Muscle of back (tissue), 11 donors: ENCODE results near the gene RAC3. TPM values are rescaled to one million over a fixed set of nuclear protein-coding genes. Genes with fewer than 3 reads are reported as not detected.

ENCODE experiments used
- DNase-seq, 3 donors: peaks; one replicate each; pipeline versions ENCODE4 v3.0.0 to v3.0.0-alpha.2; 2013
- polyA plus RNA-seq, 10 donors: library from polyadenylated mRNA; unstranded; fragments of 120-200 nt; gene quantifications; one replicate each; pipeline ENCODE4 v1.2.1, GENCODE V29; 2013; ENCODE audit not compliant: insufficient read length in 10 of 10

RAC3 gene
- polyA plus RNA-seq, 10 donors: 4.7 to 27.6 (median 8.2) TPM

DNA sequence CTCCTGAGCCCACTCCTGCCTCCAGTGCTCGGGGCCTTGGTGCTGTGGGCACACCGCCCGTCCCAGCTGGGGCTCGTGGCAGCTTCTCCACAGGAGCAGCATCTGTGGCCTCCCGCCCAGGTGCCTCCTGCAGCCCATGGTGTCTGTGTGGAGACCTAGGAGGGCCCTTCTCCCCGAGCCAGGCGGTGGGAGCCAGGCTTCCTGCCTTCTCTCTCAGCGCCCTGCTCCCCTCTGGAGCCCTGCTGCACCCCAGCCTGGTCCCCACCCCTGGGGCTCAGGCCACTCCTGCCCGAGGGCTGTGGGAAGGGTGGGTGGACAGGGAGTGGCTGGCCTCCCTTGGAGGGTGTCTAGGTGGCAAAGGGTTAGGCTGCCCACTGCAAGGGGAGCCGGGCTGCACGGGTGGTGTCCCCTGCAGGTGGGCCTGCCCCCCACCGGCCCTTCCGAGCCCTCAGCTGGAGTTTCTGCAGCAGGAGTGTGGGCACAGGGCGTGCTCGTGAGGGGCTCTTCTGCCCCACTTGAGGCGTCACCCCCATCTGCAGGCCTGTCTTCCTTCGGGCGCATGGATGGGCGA, 19.8 kb upstream of the RAC3 start:
- no peak for DNase-seq

DNA sequence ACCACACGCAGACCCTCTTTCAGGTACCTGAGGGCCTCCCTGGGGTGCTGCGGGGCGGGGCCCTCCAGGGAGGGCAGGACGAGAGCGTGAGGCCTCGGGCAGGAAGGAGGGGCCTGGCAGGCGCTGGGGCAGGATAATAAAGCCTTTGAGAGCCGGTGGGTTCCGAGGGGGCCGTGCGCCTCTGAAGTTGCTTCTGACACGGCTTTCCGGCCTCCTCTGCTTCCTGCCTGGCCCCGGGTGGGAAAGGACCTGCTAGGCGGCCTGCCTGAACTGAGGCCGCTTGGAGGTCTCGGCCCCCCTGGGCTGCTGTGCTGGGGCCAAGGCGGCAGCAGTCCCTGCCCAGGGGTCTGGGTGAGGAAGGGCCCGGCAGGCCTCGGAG, 19.2 kb upstream of the RAC3 start:
- no peak for DNase-seq

DNA sequence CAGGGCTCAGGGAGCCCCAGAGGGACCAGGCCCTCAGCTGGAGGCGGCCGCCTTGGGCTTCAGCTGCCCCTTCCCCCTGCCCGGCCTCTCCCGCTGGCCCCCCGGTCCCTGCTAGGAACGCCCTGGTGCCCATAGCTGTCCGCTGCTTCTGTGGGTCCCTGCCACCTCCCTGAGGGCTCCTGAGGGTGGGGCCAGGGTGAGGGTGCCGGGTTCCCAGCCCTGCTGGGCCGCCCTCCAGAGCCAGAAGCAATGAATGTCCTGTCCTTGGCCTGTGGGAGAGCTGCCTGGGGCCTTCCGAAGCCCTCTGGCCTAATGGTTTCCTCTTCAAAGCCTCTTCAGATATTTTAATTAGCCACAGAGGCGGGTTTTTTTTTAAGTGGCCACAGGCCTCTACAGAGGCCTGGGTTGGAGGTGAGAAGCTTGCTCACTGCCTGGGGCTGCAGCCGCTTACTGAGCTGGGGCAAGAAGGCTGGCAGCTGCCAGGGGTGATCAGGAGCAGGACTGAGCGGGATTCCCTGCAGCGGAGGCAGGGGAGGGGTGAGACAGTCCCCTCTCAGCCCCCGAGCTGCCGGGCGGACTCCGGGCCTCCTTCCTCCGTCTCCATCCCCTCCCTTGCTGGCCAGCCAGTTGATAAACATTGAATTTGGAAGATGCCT, 18.7 kb upstream of the RAC3 start:
- DNase-seq: no peak

DNA sequence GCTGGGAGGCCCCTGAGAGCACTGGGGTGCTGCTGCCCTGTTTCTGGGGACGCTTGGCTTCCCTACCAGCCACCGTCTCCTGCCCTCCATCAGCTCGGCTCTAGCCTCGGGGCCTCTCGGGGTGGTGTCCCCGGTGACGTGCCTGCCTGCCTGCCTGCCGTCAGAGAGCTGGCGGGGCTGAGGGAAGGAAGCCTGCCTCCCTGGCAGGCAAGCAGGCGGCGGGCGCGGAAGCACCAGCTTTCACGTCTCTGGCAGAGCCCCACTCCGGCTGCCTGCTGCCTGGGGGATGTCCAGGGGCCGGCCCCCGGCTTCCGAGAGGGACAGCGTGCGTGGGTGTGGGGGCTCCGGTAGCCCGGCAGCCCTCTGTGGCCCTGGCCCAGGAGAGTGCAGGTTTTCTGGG, 18.1 kb upstream of the RAC3 start:
- no peak for DNase-seq

DNA sequence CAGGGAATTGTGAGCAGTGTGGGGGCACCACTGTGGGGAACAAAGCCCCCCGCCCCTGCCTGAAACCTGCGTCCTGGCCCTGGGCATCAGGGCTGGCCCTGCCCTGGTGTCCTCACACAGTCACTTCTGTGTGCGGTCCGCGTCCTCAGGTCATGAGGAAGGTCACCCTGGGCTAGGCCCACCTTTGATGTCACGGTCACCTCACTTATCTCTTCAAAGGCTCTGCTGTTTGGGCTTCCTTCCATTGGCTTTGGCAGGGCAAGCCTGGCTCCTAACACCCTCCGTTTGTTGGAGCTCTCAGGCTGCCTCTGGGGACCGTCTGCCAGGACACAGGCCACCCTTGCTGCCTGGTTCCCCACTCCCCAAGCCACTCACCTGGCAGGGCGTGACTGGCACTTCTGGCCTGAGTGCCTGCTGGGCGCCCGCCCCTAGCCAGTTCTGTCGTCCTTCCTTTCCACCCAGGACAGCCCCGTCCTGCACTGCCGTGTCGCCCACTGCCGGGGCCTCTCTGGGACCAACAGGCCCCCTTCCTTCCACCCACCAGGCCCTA, 17.6 kb upstream of the RAC3 start:
- DNase-seq: no peak

DNA sequence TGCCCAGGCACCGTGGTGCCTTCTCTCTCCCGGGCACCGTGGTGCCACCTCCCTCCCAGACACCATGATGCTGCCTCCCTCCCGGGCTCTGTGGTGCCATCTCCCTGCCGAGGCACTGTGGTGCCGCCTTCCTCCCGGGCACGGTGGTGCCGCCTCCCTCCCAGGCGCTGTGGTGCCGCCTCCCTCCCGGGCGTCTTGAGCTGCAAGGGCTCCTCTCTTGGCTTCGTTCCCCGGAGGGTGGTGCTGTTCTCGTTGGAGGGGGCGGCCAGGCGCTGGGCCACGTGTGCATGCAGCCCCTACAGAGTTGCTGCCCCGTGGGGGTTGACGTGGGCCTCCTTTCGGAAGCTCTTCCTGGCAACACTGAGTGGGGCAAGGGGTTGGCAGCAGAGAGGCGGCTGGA, 17.0 kb upstream of the RAC3 start:
- no peak for DNase-seq

DNA sequence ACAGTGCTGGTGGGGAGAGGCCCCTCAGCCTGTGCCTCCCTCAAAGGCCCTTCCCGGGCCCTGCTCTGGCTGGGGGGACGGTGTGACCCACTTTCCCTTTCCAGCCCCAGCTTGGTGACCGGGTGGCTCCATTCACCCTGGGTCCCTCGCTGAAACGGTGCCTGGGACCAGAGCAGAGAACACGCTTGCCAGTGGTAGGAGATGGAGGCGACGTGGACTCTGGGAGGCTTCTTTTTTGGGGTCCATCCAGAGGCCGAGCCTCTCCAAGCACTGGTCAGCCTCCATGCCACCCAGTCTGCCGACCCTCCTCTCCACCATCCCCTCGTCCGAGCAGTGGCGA, 16.5 kb upstream of the RAC3 start:
- no peak for DNase-seq

DNA sequence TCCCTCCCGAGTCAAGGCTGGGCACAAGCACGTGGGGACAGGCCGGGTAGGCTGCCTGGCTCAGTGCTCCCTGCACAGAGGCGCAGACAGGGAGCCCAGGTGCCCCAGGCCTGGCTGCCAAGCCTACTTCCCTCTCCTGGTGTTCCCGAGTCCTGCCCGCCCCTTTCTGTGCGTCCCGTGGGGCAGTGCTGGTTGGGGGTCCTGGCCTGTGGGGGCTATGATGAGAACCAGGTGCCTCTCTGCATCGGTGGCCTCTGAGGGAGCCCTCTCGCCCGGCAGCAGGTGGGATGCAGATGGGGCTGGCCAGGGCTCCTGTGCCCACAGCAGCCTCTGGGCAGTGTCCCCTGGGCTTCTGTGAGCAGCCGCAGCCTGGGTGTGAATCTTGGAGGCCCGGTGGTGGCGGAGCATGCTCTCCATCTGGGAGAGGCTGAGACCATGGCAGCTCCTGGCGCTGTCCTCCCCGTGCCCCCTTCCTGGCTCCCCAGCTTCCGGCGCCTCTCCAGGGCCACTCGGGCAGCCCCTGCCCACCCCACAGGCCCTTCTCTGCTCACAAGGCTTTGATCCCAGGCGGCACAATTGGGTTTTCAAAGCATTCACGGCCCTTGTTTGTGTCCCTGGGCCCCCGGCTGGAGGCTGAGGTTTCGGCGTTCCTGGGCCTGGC, 16.0 kb upstream of the RAC3 start:
- no peak for DNase-seq

DNA sequence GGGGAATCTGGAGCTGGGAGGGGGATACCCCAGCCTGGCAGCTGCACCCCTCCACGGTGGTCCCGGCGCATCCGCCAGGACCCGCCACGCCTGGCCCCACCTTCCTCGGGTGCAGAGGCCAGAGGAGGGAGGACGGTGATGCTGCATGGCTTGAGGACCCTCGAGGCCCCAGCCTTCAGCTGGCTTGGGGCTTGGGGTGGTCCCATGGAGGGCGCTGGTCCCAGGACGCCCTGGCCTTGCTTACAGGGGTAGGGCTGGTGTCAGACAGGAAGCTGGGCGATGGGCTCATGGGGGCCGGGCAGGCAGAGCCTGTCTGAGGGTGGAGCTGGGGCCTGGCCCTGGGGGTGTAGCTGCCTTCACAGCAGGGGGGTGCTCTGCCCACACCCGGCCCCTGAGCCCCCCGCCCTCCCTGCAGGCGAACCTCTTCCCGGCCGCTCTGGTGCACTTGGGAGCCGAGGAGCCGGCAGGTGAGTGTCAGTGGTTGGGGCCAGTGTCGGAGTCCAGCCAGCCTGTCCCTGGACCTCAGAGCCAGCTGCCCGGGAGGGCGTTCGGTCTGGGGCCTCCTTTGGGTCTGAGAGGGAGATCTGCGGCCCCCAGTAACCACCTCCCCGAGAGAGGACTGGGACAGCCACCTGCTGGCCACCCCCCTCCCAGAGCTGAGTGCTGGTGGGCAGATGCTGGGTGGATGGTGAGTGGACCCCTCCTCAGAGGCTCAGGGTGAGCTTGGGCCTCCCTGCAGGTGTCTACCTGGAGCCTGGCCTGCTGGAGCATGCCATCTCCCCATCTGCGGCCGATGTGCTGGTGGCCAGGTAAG, 15.2 kb upstream of the RAC3 start:
- DNase-seq: no peak

DNA sequence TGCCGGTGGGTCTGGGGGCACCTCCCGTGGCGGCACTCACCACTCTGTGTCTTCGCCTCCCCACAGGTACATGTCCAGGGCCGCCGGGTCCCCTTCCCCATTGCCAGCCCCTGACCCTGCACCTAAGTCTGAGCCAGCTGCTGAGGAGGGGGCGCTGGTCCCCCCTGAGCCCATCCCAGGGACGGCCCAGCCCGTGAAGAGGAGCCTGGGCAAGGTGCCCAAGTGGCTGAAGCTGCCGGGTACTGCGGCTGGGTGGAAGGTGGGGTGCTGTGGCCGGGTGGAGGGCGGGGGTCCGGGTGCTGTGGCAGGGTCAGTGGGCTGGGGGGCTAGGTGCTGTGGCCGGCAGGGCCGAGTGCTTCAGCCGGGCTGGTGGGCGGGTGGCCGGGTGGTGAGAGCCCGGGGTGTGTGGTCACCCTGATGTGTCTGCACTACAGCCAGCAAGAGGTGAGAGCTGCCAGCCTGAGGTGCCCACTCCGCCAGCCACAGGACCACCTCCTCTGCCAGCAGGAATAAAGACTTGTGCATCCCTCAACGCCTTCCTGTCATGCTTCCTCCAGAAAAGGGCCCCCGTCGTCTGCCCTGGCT, 14.5 kb upstream of the RAC3 start:
- no peak for DNase-seq

DNA sequence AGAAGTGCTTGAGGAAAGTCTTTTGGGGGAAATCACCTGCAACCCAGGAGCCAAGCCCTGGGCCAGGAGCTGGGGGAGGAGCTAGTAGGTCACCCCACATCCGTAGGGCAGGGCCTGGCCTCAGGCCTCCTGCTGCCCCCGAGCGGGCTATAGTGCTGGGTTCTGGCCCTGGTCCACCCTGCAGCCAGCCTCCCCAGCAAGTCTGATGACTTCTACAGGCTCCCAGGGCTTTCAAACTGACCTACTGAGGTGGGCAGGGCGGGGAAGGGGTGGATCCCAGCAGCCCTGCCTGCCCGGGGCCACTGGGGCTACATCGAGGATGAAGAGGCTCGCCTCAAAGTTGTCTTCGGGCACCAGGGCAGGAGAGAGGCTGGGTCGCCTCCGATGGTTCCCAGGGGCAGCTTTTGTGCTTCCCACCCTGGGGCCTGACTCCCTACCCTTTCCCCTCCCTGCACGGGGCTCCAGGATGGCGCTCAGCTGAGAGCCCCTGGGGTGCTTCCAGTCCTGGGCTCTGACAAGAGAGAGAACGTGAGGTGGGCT, 13.8 kb upstream of the RAC3 start:
- no peak for DNase-seq

DNA sequence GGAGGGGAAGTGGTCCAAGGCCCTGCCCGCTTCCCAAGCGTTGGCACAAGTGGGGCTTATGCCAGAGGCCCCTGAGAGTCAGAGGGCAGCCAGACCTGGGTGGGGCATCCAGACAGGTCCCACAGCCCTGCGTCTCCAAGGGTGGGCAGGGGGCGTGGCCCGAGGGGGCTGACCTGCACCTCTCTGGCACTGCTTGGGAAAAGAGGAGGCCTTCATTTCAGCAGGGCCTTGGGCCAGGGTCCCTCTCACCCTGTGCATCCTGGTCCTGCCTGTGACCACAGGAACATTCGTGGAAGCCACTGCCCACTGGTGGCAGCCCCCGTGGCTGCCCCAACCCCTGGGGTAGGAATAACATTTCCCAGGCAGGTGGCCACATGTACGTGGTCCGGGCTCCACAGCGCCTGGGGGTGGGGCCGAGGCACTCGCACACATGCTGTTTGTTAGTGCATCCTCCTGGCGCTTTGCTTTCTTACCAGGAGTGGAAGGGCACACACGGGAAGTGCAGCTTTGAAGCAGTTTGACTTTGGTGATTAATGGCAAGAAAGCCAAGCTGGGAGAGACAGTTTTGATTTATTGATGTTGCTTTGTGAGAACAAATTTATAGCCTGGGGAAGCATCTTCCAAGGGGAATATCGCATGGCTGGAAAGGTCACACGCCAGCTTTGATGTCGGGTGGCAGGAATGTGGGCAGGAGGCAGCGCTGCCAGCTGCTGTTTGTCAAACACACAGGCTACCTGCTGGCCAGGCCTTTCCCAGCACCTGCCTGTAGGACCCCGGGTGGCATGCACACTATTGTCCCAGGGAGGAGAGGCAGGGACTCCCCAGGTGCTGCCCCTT, 13.1 kb upstream of the RAC3 start:
- DNase-seq: no peak

DNA sequence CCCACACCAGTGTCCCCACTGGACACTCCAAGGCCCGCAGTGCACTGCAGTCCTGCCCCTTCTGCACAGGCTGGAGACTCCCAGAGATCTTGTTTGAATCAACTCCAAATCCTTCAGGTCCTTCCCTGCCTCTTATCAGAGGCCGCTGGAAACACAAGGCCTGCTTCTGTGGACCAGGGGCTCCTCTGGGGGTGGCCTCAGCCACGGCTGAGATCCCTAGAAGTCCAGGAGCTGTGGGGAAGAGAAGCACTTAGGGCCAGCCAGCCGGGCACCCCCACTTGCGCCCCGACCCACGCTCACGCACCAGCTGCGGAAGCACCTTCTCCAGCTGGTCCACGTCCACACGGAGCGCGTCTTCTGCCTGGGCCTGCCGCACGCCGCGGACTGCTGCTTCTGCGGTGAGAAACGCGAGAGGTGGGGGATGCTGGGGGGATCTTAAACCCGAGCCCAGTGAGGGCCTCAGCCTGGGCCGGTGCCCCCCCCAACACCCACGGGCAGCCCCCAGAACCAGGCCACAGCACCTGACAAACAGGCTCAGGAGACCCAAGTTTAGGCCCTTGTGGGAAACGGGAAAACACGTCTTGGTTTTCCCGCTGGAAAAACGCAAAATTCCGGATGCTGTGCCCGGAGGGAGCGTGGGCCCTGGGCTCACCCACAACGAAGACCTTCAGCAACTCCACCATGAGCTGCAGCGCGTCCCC, 12.3 kb upstream of the RAC3 start:
- no peak for DNase-seq

DNA sequence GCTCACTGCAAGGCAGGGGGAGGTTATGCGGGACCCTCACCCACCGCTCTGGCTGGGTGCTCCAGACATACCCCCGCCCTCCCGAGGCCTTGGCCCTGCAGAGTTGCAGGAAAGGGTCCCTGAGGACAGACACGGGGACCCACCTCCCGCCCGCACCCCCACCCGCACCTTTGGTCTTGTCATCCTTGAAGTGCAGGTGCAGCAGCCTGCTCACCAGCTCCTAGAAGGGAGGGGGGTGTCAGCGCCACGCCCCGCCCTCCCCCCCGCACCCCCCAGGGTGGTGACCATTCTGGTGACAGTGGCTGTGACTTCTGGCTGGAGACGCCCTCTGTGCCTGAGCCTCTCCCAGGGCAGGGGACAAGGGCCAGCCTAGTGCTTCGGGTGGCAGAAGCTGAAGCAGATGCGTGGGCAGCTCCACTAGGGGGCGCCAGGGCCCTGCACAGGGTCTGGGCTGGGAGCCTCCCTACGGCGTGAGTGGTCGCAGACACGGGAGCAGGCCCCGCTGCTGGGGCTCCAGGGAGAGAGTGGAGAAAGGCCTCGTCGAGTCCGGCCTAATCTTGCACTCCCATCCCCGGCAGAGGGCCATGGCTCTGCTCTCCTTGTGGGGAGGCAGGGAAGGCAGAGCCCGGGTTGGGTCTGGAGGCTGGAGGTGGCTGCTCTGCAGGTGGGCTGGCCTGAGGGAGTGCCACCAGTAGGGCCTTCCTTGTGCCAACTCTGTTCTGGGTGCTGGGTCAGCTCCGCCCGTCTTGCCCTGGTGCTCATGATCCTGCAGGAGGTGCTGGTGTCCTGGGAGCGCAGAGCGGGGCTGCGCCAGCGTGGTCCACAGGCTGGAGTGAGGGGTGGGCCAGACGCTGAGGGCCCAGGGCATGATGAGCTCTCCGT, 11.5 kb upstream of the RAC3 start:
- no peak for DNase-seq

DNA sequence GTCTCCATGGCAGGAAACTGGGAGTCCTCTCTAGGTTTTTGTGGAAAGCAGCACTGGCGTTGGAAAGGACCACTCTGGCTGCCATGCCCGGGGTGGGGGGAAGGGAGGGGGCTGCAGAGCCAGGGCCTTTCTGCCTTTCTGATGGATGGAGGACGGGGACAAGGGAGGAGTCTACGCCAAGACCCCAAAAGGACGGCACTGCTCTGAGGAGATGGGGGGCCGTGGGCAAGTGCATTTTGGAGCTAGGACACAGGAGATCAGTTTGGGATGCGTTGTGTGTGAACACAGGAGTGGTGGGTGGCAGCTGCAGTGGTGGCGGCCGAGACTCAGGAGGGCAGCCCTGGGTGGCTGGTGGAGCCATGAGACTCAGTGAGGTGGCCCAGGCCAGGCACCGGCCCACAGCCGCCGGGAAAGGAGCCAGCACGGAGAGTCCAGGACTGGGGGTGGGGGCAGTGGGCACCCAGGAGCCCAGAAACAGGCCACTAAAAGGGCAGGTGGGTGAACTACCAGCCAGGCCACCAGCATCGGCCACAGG, 10.8 kb upstream of the RAC3 start:
- no peak for DNase-seq

DNA sequence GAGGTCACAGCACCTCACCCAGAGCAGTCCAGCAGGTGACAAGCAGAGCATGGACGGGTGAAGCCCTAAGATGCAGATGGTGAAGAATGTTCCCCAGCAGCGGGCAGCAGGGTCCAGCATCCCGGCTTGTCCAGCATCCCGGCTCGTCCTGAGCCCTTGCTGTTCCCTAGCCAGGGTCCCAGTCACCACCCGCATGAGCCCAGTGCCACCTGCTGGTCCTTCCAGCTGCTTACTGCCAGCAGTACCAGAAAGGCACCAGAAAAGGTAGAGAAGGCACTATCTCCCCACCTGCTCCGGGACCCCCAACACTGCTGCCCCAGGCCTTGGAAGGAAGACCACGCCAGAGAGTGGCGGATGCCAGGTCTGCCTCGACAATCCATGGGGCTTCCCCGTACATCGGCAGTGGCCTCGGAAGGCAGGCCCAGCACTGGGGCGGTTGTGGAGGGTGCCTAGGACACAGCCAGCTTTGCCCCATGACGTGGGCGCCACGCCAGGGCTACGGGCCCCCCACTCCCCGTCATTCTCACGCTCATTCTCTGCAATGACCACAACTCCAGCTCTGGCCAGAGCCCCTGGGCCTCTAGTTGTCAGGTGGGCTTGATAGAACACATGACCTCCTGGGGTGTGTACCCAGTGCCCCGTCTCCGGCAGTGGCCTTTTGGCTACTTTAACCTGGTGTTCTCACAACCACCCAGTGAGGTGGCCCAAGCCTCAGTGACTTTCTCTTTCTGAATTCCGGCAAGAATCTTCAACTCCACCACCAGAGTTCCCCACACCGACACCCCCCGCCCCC, 10.2 kb upstream of the RAC3 start:
- DNase-seq: peak; percentile 31 to 72 (median 53)

DNA sequence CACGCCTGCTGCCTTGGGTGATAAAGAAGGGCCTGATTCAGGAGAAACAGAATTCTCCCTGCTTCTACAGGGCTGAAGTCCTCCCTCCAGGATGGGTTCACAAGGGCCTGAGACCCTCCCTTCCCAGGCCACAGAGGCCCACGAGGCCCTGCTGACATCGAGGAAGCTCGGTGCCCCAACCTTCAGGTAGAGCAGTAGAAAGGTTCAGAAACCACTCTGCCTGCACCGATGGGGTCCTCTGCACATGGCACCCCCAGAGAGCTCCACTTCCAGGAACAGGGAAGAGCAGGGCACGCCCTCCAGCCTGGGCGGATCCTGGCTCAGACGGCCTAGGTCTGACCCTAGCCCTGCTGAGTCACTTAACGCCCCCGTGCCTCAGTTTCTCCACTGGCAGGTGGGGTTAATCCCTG, 9.6 kb upstream of the RAC3 start:
- DNase-seq: no peak
